ENCODE data around the gene LRRC40. TPM values are rescaled to one million over a fixed set of nuclear protein-coding genes. Genes with fewer than 3 reads are reported as not detected.

The LRRC40 gene
- polyA plus RNA-seq, 1 experiment = 5.0 TPM

DNA sequence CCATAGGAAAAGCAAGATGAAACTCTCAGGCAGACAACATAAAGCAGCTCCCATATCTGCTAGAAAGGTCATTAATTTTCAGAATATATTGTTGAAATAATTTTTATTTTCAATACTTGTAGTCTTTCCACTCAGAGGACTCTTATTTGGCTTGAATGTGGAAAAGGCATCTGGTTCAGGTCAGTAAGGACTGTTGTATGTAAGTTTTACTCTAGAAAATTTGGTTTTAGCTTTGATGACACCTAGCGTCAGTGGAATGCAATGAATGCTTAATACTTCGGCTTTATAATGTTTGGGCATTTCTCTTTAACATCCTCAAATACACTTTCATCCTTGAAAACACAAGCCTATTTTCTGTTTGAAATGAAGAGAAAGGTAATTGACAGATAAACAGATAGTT lies 63.3 kb downstream of the LRRC40 start:
- TF ChIP-seq, protein P1, sequence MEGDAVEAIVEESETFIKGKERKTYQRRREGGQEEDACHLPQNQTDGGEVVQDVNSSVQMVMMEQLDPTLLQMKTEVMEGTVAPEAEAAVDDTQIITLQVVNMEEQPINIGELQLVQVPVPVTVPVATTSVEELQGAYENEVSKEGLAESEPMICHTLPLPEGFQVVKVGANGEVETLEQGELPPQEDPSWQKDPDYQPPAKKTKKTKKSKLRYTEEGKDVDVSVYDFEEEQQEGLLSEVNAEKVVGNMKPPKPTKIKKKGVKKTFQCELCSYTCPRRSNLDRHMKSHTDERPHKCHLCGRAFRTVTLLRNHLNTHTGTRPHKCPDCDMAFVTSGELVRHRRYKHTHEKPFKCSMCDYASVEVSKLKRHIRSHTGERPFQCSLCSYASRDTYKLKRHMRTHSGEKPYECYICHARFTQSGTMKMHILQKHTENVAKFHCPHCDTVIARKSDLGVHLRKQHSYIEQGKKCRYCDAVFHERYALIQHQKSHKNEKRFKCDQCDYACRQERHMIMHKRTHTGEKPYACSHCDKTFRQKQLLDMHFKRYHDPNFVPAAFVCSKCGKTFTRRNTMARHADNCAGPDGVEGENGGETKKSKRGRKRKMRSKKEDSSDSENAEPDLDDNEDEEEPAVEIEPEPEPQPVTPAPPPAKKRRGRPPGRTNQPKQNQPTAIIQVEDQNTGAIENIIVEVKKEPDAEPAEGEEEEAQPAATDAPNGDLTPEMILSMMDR (IDR thresholded peaks at IDR 0.05; ENCODE audit: insufficient read depth, low read depth, low read length) = peak; percentile 49
- Histone ChIP-seq H3K27me3 (ENCODE audit: control insufficient read depth, insufficient read depth, low read length) (no peaks in the 10 kb centered on the region), H3K36me3 (ENCODE audit: control insufficient read depth, insufficient read depth, low read length) (no peaks in the 10 kb centered on the region), H3K4me3 (ENCODE audit: low read depth, low read length) (no peak overlapping the region)
- ChIA-PET POLR2A (no interaction called here), CTCF (interaction anchor here (1.0 to 4.9 kb wide), 9 partner anchors 10 to 1542 kb away, joined by 3 to 39 read pairs (median 4); no protein-coding TSS in a partner anchor)
- no peak for DNase-seq (ENCODE audit: low read depth)

DNA sequence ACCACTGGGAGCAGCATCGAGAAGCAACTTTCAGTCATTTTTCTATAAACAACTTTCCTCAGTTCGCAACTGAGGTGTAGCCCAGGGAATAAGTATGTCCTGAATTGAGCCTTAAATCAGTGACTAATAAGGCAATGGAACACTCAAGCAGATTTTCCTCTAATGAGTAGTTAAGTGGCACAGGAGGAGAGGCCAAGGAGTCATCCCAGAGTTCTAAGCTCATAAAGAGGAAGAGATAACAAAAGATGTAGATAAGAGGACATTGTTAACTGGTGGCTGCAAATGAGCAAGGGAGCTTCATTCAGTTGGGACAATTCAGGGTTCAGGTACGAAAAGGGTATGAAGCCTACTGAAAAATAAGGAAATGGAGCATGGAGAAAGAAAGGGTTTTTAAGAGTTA lies 64.5 kb downstream of the LRRC40 start:
- H3K4me3 ChIP-seq (ENCODE audit: low read depth, low read length) = no peak overlapping the region
- no peaks in the 10 kb centered on the region for H3K36me3 ChIP-seq (ENCODE audit: control insufficient read depth, insufficient read depth, low read length)
- H3K27me3 ChIP-seq (ENCODE audit: control insufficient read depth, insufficient read depth, low read length) = no peaks in the 10 kb centered on the region
- POLR2A ChIA-PET = no interaction called here
- DNase-seq (ENCODE audit: low read depth) = no peak
- TF ChIP-seq, protein P1 (IDR thresholded peaks at IDR 0.05; ENCODE audit: insufficient read depth, low read depth, low read length) = no peak
- CTCF ChIA-PET = interaction anchor here (1.2 to 4.9 kb wide), 3 partner anchors 9 to 1541 kb away, joined by 3 to 39 read pairs (median 7); no protein-coding TSS in a partner anchor

DNA sequence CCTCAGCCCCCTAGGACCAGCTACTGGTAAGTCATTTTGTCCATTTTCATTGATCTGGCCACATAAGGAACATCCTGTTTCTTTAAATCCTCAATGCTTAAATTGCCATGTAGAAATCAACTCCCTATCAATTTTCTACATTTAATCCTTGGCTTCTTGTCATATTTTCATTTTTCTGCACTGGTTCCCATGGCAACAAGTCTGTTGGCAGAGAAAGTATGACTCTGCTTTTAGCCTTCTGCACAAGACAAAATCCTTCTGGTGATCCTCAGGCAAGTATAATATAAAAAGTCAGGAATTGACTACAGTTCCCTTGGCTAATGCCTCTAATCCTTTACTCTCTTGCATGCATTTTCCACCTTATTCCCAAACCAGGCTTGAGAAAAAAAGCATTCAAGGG lies 65.0 kb downstream of the LRRC40 start:
- TF ChIP-seq, protein P1 (IDR thresholded peaks at IDR 0.05; ENCODE audit: insufficient read depth, low read depth, low read length) = no peak
- no peaks in the 10 kb centered on the region for H3K36me3 ChIP-seq (ENCODE audit: control insufficient read depth, insufficient read depth, low read length)
- no peak overlapping the region for H3K4me3 ChIP-seq (ENCODE audit: low read depth, low read length)
- ChIA-PET POLR2A (no interaction called here), CTCF (interaction anchor here (4.9 kb wide), 1 partner anchor 8 kb away, joined by 39 read pairs; no protein-coding TSS in a partner anchor)
- DNase-seq (ENCODE audit: low read depth) = no peak
- no peaks in the 10 kb centered on the region for H3K27me3 ChIP-seq (ENCODE audit: control insufficient read depth, insufficient read depth, low read length)

DNA sequence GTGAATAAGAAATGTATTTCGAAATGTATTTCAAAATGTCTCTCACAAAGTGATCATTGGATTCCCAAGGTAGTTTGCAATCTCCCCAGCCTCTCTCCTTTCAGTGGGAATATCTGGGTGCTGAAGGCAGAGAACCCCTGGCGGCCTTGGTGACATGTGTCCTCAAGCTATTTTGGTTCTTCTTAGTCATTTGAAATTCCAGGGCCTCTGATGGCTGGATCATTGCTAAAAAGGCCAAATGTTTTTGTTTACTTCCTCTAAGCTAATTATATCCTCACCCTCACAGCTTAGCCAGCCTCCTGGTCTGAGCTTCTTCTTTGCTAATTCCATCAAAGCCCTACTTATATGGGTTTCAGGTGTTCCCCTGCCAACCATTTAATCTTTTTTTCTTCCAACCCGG lies 71.2 kb downstream of the LRRC40 start:
- H3K36me3 ChIP-seq (ENCODE audit: control insufficient read depth, insufficient read depth, low read length) = no peaks in the 10 kb centered on the region
- no peak overlapping the region for H3K4me3 ChIP-seq (ENCODE audit: low read depth, low read length)
- DNase-seq (ENCODE audit: low read depth) = no peak
- CTCF ChIA-PET = interaction anchor here (0.9 to 5.4 kb wide), 8 partner anchors 8 to 1665 kb away, joined by 3 to 39 read pairs (median 4); no protein-coding TSS in a partner anchor
- POLR2A ChIA-PET = no interaction called here
- TF ChIP-seq, protein P1 (IDR thresholded peaks at IDR 0.05; ENCODE audit: insufficient read depth, low read depth, low read length) = no peak
- peaks cover 2% of the 10 kb centered on the region; the same call in 1 of the 2 replicates for H3K27me3 ChIP-seq (ENCODE audit: control insufficient read depth, insufficient read depth, low read length)

DNA sequence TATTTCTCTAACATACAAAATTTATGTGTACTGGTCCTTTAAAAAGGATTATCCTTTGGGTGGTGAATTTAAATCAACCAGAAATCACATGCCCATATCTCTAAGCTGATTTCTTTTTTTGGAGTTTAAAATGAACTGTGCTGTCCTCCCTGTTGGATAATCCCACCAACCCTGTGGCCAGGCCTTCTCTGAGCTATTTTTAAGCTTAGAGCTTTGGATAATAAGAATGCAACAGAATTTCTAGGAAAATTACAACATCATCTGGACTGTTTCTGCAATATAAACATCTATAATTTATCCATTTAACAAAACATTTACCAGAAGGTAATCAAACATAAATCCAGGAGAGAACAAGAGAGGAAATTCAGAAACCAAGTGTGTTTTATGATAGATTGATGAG lies 88.3 kb downstream of the LRRC40 start:
- POLR2A ChIA-PET = no interaction called here
- DNase-seq (ENCODE audit: low read depth) = no peak
- TF ChIP-seq, protein P1 (IDR thresholded peaks at IDR 0.05; ENCODE audit: insufficient read depth, low read depth, low read length) = no peak
- no peak overlapping the region for H3K4me3 ChIP-seq (ENCODE audit: low read depth, low read length)
- H3K36me3 ChIP-seq (ENCODE audit: control insufficient read depth, insufficient read depth, low read length) = no peaks in the 10 kb centered on the region
- no peaks in the 10 kb centered on the region; the same call in 1 of the 2 replicates for H3K27me3 ChIP-seq (ENCODE audit: control insufficient read depth, insufficient read depth, low read length)
- CTCF ChIA-PET = interaction anchor here (0.9 to 1.4 kb wide), 3 partner anchors 10 to 16 kb away, joined by 3 to 6 read pairs (median 3); no protein-coding TSS in a partner anchor

Data from BJ (cell line).